H1 (cell line): Measurements from ENCODE around the gene ZAR1.

Experiments used
- CBX5 ChIP-seq: fragments of 300-800, 300-1000 bp; sonication (generic); IDR thresholded peaks from 2 replicates; pipeline ENCODE4 v1.7.1; 2016; ENCODE audit warnings: antibody characterized with exemption, low read length, low read depth
- EZH2 ChIP-seq: fragments of 200-600 bp; sonication (generic); IDR thresholded peaks from 2 replicates; pipeline ENCODE4 v1.7.1; 2012; ENCODE audit warnings: low read depth, mild to moderate bottlenecking, moderate library complexity, low read length, inconsistent platforms; ENCODE audit not compliant: severe bottlenecking
- GABPA ChIP-seq: IDR thresholded peaks from 2 replicates; pipeline ENCODE4 v1.6.1; 2011; ENCODE audit warnings: mild to moderate bottlenecking, low read length, moderate library complexity, borderline replicate concordance; ENCODE audit not compliant: insufficient read depth
- JUN ChIP-seq: IDR thresholded peaks from 2 replicates; pipeline ENCODE4 v1.6.1; 2011; ENCODE audit warnings: low read depth, mild to moderate bottlenecking, improper control_type of control experiment, low read length
- POLR2A ChIP-seq, 2 experiments: IDR thresholded peaks; 1 replicate in 1 of 2; 2 replicates in 1 of 2; pipeline ENCODE4 v1.6.1; 2011; ENCODE audit warnings: low read depth in 2 of 2, low read length in 2 of 2, mild to moderate bottlenecking in 2 of 2; ENCODE audit errors: control extremely low read depth in 1 of 2
- RFX5 ChIP-seq: IDR thresholded peaks from 2 replicates; pipeline ENCODE4 v1.6.1; 2011; ENCODE audit warnings: low read depth, low read length, improper control_type of control experiment, borderline replicate concordance
- RNF2 ChIP-seq: fragments of 200-900, 300-1000 bp; sonication (generic); IDR thresholded peaks from 2 replicates; pipeline ENCODE4 v1.7.1; 2016; ENCODE audit warnings: borderline replicate concordance, low read depth, mild to moderate bottlenecking, antibody characterized with exemption, low read length; ENCODE audit not compliant: poor library complexity, severe bottlenecking; ENCODE audit errors: missing control alignments
- RXRA ChIP-seq: IDR thresholded peaks from 2 replicates; pipeline ENCODE4 v1.6.1; 2011; ENCODE audit warnings: low read depth, mild to moderate bottlenecking, low read length, moderate library complexity; ENCODE audit not compliant: insufficient read depth
- SP2 ChIP-seq: IDR thresholded peaks from 2 replicates; pipeline ENCODE4 v1.6.1; 2012; ENCODE audit warnings: mild to moderate bottlenecking, low read length, inconsistent platforms
- TAF1 ChIP-seq: IDR thresholded peaks from 2 replicates; pipeline ENCODE4 v1.6.1; 2011; ENCODE audit warnings: mild to moderate bottlenecking, low read depth, low read length
- TBP ChIP-seq: IDR thresholded peaks from 2 replicates; pipeline ENCODE4 v1.6.1; 2011; ENCODE audit warnings: low read depth, low read length, improper control_type of control experiment
- ZNF274 ChIP-seq: IDR thresholded peaks from 2 replicates; pipeline ENCODE4 v1.7.0; 2012; ENCODE audit warnings: low read length, borderline replicate concordance; ENCODE audit errors: extremely low read depth
- TF ChIP-seq, protein P1 (sequence below), 3 experiments: IDR thresholded peaks; 1 replicate in 2 of 3; 2 replicates in 1 of 3; pipeline versions ENCODE4 v1.5.1 to v1.6.1; 2011; ENCODE audit warnings: low read length in 3 of 3, mild to moderate bottlenecking in 3 of 3, inconsistent platforms in 2 of 3, low read depth in 1 of 3, moderate library complexity in 1 of 3; ENCODE audit not compliant: insufficient read depth in 1 of 3; ENCODE audit errors: control extremely low read depth in 1 of 3
- TF ChIP-seq, protein P2 (sequence below): IDR thresholded peaks from 2 replicates; pipeline ENCODE4 v1.6.1; 2012; ENCODE audit warnings: low read length, inconsistent platforms

DNA sequence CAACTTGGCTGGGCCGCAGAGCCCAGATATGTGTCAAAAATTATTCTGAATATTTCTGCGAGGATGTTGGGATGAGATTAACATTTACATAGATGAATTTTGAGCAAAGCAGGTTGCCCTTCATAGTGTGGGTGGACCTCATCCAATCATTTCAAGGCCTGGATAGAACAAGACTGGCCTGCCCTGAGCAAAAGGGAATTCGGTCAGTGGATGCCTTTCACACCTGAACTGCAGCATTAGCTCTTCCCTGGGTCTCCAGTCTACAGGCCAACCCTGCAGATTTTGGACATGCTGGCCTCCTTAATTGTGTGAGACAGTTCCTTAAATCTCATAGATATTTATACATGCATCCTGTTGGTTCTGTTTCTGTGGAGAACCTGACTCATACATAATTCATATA lies 39.3 kb upstream of the ZAR1 start:
- TF ChIP-seq, protein P1, sequence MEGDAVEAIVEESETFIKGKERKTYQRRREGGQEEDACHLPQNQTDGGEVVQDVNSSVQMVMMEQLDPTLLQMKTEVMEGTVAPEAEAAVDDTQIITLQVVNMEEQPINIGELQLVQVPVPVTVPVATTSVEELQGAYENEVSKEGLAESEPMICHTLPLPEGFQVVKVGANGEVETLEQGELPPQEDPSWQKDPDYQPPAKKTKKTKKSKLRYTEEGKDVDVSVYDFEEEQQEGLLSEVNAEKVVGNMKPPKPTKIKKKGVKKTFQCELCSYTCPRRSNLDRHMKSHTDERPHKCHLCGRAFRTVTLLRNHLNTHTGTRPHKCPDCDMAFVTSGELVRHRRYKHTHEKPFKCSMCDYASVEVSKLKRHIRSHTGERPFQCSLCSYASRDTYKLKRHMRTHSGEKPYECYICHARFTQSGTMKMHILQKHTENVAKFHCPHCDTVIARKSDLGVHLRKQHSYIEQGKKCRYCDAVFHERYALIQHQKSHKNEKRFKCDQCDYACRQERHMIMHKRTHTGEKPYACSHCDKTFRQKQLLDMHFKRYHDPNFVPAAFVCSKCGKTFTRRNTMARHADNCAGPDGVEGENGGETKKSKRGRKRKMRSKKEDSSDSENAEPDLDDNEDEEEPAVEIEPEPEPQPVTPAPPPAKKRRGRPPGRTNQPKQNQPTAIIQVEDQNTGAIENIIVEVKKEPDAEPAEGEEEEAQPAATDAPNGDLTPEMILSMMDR (IDR thresholded peaks at IDR 0.05; ENCODE audit: control extremely low read depth in 1 of 3, insufficient read depth in 1 of 3, low read depth in 1 of 3, low read length in 3 of 3) = no peak
- TF ChIP-seq JUN (no peak), RXRA (no peak), RFX5 (no peak), EZH2 (no peak), GABPA (no peak), TBP (no peak), RNF2 (no peak), TAF1 (no peak), ZNF274 (no peak), POLR2A (IDR thresholded peaks at IDR 0.05; ENCODE audit: control extremely low read depth in 1 of 2, low read depth in 2 of 2, low read length in 2 of 2) (no peak), SP2 (no peak), CBX5 (no peak)
- TF ChIP-seq, protein P2, sequence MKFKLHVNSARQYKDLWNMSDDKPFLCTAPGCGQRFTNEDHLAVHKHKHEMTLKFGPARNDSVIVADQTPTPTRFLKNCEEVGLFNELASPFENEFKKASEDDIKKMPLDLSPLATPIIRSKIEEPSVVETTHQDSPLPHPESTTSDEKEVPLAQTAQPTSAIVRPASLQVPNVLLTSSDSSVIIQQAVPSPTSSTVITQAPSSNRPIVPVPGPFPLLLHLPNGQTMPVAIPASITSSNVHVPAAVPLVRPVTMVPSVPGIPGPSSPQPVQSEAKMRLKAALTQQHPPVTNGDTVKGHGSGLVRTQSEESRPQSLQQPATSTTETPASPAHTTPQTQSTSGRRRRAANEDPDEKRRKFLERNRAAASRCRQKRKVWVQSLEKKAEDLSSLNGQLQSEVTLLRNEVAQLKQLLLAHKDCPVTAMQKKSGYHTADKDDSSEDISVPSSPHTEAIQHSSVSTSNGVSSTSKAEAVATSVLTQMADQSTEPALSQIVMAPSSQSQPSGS = no peak
